Activated T-helper 17 cell treated with anti-CD3 and anti-CD28 coated beads, Interleukin-2, amount 50 U/mL, for 72 hours (primary cell): ENCODE data around the gene TMEM191C. TPM values are rescaled to one million over a fixed set of nuclear protein-coding genes. Genes with fewer than 3 reads are reported as not detected.
"Not testable (repeated sequence)": the region's sequence is repeated elsewhere in the genome, so short reads cannot be mapped to it uniquely, and the experiment has no call there.

Source experiments
- ATAC-seq: fragments of 150-1000 bp; cut with Tn5 transposase; replicated peaks from 2 replicates; pipeline ENCODE4 v1.10.0; 2021; ENCODE audit warnings: mild to moderate bottlenecking, moderate library complexity
- H3K27ac Mint-ChIP-seq: one replicate; pipeline ENCODE4 v1.8.0; 2022; ENCODE audit warnings: mixed read lengths
- H3K27me3 Mint-ChIP-seq: one replicate; pipeline ENCODE4 v1.8.0; 2022; ENCODE audit warnings: mixed read lengths
- H3K36me3 Mint-ChIP-seq: one replicate; pipeline ENCODE4 v1.8.0; 2022; ENCODE audit warnings: low read depth, mild to moderate bottlenecking, mixed read lengths
- H3K4me1 Mint-ChIP-seq: one replicate; pipeline ENCODE4 v1.8.0; 2022; ENCODE audit warnings: mixed read lengths
- H3K4me3 Mint-ChIP-seq: one replicate; pipeline ENCODE4 v1.8.0; 2022; ENCODE audit warnings: mild to moderate bottlenecking, mixed read lengths
- H3K9me3 Mint-ChIP-seq: one replicate; pipeline ENCODE4 v1.8.0; 2022; ENCODE audit warnings: mixed read lengths
- total RNA-seq, 2 donors: library from RNA; stranded (reverse); gene quantifications; one replicate each; pipeline ENCODE4 v1.2.3, GENCODE V29; 2022

Gene TMEM191C
- 1 to 10 TPM in 1 of 2 donors, under 1 TPM in 1; 0.82 to 5.2 TPM for total RNA-seq

DNA sequence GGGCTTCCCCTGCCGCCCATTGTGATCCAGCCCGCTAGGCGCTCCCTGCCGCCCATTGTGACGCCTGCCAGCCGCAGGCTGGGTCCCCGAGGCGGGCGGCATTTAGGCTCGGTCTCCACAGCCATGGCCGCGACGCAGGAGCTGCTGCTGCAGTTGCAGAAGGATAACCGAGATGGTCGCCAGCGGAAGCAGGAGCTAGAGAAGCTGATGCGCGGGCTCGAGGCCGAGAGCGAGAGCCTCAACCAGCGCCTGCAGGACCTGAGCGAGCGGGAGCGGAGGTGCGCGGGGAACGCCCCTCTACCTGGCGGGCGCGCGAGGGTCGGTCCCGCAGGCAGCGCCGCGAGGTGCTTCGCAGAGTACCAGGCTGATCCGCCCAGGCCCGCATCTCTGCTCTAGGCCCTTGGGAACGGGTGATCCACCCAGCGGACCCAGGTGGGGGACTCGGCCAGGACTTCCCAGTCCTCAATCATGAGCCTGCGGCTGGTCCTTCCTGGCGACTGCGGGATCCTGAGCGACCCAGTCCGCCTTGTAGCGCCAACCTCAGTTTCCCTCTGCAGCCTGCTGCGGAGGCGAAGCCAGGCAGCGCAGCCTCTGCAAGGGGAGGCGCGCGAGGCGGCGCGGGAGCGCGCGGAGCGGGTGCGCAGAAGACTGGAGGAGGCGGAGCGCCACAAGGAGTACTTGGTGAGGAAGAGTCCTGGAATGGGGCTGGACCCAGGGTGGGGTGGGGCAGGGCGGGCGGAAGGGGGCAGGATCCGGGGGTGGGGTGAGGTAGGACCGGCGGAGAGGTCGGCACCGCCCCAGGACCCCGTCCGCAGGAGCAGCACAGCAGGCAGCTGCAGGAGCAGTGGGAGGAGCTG is at the start of gene TMEM191C:
TMEM191C (plus strand) TSS at position 51 of the 857 bp plus-strand sequence; CDS start at position 124, 73 bp downstream.
- H3K27ac Mint-ChIP-seq: peak within 1 kb of the TSS; percentile 85
- H3K4me1 Mint-ChIP-seq, H3K27me3 Mint-ChIP-seq, H3K9me3 Mint-ChIP-seq, H3K36me3 Mint-ChIP-seq: not testable (repeated sequence)
- H3K4me3 Mint-ChIP-seq: peak within 1 kb of the TSS; percentile 80
- ATAC-seq: peak; percentile 16

DNA sequence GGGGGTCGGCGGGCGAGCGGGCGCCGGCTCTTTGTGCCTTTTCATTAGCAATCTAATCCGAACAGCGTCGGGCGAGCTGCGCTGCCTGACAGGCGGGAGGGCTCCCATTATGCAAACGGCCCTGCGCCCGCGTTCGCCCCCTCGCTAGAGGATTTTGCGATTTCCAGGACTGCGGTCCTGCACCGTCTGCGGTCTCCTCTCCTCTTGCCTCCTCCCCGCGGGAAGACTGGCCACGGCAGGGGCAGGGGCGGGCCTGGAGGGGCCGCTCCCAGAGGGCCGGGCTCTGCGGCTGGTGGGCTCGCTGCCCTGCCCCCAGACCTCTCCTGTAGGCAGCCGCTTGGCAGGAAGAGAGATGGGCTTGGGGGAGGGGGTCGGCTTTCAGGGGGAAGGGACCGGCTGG is 49.3 kb upstream of the TMEM191C start:
- H3K4me1 Mint-ChIP-seq, H3K27me3 Mint-ChIP-seq, H3K9me3 Mint-ChIP-seq, H3K36me3 Mint-ChIP-seq, H3K4me3 Mint-ChIP-seq, H3K27ac Mint-ChIP-seq: not testable (repeated sequence)
- peak; percentile 17 for ATAC-seq

DNA sequence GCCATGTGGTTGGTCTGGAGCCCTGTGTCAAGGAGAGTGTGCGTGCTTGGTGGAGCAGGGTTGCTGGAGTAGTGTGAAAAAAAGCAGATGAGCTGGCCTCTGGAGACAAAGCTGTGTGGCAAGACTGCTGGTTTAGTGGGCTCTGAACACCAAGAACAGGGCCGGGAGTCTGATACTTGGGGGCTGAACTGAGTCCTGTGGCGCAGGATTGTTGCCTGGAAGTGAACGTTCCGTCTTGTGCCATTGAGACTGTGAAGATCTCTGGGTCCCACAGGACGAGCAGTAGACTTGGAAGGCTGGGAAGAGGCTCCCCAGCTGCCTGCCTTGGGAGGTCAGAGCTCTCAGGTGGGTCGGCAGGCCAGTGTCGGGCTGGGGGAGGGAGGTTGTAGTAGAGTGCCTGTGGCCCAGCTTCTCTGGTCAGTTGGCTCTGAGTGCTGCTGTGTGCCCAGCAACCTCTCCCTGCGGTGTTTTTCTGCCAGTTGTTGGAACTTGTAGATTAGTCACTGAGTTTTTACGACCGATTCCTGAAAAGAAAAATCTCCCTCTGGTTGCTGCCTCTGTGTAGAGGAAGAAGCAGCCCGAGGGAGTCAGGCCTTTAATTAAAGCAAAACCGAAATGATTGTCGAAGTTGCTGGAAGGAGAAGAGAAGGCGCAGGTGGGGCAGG is 48.1 kb upstream of the TMEM191C start:
- not testable (repeated sequence) for H3K9me3 Mint-ChIP-seq, H3K27me3 Mint-ChIP-seq, ATAC-seq, H3K4me3 Mint-ChIP-seq, H3K36me3 Mint-ChIP-seq, H3K4me1 Mint-ChIP-seq, H3K27ac Mint-ChIP-seq

DNA sequence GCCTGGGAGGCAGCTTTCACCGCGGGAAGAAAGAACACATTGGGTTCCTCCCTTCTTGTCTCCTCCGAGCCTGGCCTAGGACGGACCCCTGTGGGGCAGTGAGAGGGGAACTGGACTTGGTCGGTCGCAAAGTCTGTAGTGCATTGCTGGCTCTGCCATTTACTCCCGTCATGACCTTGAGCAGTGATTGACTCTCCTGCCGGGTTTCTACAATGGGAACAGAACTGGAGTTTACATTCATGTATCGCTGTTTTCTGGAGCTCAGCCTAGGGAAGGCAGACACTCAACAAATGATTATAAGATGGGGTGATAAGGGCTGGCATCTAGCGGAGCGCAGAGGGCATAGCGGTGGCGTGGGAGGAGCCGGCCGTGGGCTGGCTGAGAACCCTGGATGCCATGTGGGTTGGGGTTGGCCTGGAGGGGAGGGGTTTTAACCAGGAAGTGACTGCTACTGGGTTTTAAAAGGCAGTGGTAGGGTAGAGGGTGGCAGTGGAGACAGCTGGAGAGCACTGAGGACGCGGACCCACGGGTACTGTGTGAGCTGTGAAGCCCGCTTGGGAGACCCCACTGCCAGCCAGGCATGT is 46.9 kb upstream of the TMEM191C start:
- not testable (repeated sequence) for H3K27ac Mint-ChIP-seq, H3K4me3 Mint-ChIP-seq, H3K9me3 Mint-ChIP-seq, H3K4me1 Mint-ChIP-seq, H3K36me3 Mint-ChIP-seq, H3K27me3 Mint-ChIP-seq
- peak; percentile 70 for ATAC-seq

DNA sequence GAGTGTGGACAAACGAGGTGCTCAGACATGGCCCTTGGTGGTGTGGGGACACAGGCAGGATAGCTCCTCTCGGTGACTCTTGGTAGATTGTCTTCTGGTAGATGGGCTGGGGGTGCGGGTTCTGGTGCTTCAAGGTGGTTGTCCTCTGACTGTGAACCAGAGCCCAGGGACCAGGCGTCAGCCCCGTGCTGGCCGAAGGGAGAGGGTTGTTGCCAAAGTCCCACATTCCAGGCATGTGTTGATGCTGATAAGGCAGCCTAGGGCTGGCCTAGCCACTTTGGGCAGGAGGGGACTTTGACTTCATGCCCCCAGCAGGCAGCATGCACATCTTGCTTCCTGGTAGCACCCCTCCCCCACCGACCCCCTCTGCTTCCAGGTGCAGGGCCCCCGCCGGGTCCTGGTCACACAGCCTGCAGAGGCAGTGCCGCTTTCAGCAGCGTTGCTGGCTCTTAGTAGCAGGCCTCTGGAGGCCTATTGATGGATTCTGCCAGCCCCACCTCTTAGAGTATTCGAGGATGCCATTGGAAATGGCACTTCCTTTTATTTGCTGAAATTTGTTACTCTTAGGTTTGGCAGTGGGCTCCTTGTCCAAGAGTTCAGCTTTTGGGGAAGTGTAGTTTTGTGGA is 43.0 kb upstream of the TMEM191C start:
- H3K27me3 Mint-ChIP-seq, H3K9me3 Mint-ChIP-seq, H3K4me3 Mint-ChIP-seq, H3K27ac Mint-ChIP-seq, ATAC-seq, H3K4me1 Mint-ChIP-seq, H3K36me3 Mint-ChIP-seq: not testable (repeated sequence)

DNA sequence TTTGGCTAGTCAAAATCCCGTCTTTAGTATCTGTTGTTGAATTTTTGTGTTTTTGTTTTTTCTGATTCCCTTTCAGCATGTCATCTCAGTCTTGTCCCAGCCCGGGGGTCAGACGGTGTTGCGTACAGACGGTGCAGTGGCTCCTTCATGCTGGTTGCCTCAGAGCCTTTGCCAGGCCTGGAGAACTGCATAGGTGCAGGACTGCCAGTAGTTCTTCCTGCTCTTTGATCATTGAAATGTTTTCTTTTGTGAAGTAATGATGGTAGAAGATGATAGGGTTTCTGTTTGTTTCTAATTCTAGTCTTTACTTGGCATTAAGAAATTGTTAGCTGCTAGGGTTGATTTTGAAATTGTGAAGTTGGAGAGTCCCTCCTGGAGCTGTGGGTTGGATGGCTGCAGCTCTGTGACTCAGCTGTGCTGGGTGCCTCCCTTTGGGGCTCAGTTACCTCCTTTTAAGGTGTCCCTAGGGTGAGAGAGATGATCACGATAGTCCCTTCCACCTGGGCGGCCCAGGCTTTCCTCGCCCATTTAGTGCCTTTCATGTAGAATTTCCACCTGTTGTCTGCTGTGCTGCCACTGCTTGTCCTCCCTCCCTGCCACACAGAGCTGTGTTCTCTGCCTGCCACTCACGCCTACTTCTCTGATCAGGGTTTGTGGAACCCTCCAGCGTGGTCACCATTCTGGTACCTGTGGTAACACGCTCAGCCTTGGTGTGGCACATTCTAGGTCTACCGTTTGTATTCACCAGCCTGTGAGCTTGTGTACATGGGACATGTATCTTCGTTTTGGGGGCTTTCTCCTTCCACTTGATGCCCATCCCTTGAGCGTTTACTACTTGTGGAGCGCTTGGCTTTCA is 32.6 kb upstream of the TMEM191C start:
- H3K4me1 Mint-ChIP-seq, H3K9me3 Mint-ChIP-seq, H3K36me3 Mint-ChIP-seq, H3K27me3 Mint-ChIP-seq, H3K27ac Mint-ChIP-seq, H3K4me3 Mint-ChIP-seq: not testable (repeated sequence)
- ATAC-seq: peak; percentile 96

DNA sequence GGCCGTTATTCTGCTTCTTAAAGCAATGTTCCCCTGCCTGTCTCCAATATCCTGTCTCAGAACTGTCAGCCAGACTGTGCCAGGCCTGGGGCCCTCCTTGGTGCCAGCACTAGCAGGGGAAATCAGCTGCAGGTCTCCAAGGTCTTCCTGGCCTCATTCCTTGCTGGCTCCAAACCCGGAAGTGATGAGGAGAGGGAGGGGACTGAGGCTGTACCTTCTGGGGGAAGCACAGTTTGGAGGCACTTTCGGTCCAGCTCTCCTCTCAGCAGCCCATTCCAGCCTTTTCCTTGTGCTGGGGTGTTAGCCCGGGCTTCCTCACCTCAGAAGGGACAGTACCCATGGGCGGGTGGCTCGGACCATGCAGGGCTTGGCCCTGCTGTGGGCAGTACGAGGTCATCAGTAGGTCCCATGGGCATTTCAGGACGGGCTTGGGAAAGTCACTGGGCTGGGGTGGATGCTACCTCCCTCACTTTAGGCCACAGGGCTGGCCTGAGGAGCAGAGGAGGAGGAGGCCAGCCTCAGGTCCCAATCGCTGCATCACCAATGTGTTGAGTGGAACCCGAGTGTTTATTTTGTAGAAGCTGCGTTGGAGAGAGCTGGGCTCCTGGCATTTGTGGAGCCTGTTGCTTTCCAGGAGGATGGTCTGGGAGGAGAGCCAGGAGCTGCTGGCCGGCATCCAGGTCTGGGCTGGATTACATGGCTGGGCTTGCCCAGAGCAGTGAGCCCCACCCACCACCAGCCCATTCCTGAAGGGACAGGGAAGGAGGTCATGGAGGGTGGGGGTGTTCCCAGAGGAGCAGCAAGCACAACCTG is 31.0 kb upstream of the TMEM191C start:
- not testable (repeated sequence) for ATAC-seq, H3K9me3 Mint-ChIP-seq, H3K4me1 Mint-ChIP-seq, H3K27ac Mint-ChIP-seq, H3K4me3 Mint-ChIP-seq, H3K36me3 Mint-ChIP-seq, H3K27me3 Mint-ChIP-seq

DNA sequence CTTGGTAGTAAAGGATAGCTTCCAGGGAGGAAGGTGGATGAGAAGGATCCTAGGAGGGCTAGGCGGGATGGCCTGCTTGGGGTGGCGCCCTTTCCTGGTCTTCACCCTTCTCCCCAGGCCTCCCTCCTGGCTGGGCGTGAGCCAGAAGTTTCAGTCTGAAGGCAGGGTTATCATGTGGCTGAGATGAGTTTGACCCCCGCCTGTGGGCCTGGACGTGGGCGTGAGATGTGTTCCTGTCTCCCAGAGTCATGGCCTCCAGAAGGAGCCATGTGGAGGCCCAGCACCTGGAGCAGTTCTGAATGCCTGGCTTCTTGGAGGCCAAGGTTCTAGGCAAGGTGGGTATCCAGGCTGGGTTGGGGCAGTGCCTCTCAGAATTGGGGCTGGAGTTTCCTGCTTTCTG is 29.2 kb upstream of the TMEM191C start:
- ATAC-seq, H3K4me3 Mint-ChIP-seq, H3K27me3 Mint-ChIP-seq, H3K36me3 Mint-ChIP-seq, H3K4me1 Mint-ChIP-seq, H3K9me3 Mint-ChIP-seq, H3K27ac Mint-ChIP-seq: not testable (repeated sequence)

DNA sequence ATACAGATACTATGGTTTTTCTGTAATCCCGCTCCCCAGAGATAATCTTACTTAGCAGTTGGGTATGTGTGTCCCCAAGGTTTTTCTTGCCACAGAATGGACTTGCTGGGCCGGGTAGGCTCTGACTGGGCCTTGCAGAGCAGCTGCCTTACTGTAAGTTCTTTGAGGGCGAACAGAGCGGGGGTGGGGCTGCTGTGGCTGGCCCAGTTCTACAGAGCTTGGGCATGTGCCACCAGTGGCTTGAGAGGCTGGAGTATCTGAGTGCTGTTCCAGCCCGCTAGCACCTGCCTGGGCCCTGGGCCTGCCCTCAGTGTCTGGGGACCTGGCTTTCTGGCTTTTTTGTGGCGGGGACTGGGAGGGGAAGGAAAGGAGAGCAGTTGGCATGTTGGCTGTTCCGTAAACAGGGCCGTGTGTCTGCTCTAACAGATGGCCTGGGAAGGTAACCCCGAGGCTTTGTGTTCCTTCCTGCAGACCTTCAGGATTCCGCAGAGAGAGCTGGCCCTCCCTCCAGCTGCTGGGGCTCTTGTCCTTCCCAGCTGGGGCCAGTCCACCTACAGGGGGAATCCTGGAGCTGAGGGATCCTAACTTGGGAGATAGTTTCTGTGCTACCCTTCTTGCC is 27.1 kb upstream of the TMEM191C start:
- not testable (repeated sequence) for H3K27ac Mint-ChIP-seq, H3K4me3 Mint-ChIP-seq, H3K9me3 Mint-ChIP-seq, H3K4me1 Mint-ChIP-seq, H3K27me3 Mint-ChIP-seq, H3K36me3 Mint-ChIP-seq, ATAC-seq

DNA sequence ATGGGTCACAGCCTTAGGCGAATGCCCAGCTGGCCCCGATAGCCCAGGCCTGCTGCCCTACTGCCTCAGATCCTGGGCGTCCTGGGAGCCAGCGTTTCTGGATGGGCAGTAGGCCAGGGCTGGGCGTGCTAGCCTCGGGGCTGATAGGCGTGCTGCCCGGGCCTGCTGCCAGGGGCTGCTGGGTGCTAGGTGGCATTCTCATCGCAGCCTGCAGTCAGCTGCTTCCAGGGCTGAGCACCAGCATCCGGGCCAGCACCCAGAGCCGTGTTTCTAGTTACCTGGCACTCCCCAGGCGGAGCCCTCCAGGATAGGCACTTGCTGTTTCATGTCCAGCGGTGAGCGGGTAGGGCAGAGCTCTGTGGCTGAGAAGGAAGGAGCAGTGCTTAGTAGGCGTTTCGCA is 26.5 kb upstream of the TMEM191C start:
- H3K4me3 Mint-ChIP-seq, H3K36me3 Mint-ChIP-seq, H3K27ac Mint-ChIP-seq, ATAC-seq, H3K27me3 Mint-ChIP-seq, H3K4me1 Mint-ChIP-seq, H3K9me3 Mint-ChIP-seq: not testable (repeated sequence)

DNA sequence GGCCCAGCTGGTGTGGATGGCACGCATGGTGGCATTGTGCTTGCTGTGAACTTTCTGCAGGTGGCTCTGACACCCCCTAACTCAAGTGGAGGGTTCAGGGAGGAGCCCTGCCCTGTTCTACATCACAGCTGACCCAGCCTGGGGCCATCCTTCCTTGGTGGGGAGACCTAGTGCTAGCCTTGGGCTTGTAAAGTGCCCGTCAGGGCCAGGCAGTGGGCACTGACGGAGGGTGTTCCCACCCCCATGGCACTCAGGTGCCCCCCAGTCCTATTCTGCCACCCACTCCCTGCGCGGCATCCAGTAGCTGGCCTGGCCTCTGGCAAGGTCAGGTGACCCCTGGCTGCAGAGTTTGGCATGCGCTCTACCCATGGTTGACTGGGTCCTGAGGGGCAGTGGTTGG is 26.0 kb upstream of the TMEM191C start:
- not testable (repeated sequence) for H3K36me3 Mint-ChIP-seq, H3K4me3 Mint-ChIP-seq, H3K27me3 Mint-ChIP-seq, H3K4me1 Mint-ChIP-seq, H3K9me3 Mint-ChIP-seq, H3K27ac Mint-ChIP-seq, ATAC-seq

DNA sequence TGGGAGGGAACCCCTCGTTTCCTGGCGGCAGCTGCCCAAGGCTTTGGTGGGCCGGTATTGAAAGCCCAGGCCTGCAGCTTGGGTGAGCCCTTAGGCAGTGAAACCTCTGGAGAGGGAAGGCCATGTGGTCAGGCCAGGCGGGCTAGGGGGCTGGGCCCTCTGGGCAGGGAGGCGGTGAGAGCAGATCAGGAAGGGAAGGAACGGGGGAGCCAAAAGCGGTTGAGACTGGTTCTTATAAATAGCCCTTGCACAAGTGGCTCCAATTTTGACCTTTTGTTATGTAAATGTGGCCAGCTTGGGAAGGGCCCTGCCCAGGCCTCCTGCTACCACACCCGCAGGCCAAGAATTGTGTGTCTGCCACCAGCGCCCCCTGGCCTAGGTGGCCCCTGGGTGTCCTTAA is 25.1 kb upstream of the TMEM191C start:
- ATAC-seq, H3K4me3 Mint-ChIP-seq, H3K27ac Mint-ChIP-seq, H3K27me3 Mint-ChIP-seq, H3K4me1 Mint-ChIP-seq, H3K36me3 Mint-ChIP-seq, H3K9me3 Mint-ChIP-seq: not testable (repeated sequence)

DNA sequence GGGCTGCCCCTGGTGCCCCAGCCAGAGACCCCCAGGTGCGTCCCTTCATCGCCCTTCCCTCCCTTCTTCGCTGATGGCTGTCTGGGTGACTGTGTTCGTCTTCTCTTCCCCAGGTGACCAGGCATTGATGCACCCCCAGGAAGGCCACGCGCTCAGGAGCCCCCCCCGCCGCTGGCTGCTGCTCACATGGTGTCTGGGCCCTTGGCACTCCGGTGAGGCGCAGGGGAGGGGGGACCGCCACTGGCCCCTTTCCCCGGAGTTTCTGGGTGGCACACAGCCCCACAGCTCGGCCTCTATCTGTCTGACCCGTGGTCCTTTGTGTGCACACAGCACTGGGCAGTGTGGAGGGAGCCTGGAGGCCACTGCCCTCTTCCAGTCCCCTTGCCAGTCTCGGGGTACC is 24.5 kb upstream of the TMEM191C start:
- not testable (repeated sequence) for H3K4me1 Mint-ChIP-seq, H3K27ac Mint-ChIP-seq, H3K9me3 Mint-ChIP-seq, H3K4me3 Mint-ChIP-seq, H3K27me3 Mint-ChIP-seq, ATAC-seq, H3K36me3 Mint-ChIP-seq
